ENCODE measurements around the gene UFD1.

- TF ChIP-seq NR2C2 (CRISPR knock-in tag; IDR thresholded peaks at IDR 0.05) (no peak), ATF1 (CRISPR knock-in tag; IDR thresholded peaks at IDR 0.05) (no peak), ZBTB21 (CRISPR knock-in tag; IDR thresholded peaks at IDR 0.05; ENCODE audit: borderline replicate concordance) (no peak), FOXJ3 (CRISPR knock-in tag; IDR thresholded peaks at IDR 0.05; ENCODE audit: borderline replicate concordance) (no peak), ZNF138 (CRISPR knock-in tag; conservative IDR thresholded peaks at IDR 0.05) (no peak), IRF1 (CRISPR knock-in tag; IDR thresholded peaks at IDR 0.05) (no peak), CTCF (IDR thresholded peaks at IDR 0.05) (no peak), ESRRA (CRISPR knock-in tag; IDR thresholded peaks at IDR 0.05; ENCODE audit: borderline replicate concordance) (no peak), FOXK1 (CRISPR knock-in tag; IDR thresholded peaks at IDR 0.05) (no peak), ZNF671 (CRISPR knock-in tag; IDR thresholded peaks at IDR 0.05) (no peak), CBFB (CRISPR knock-in tag; IDR thresholded peaks at IDR 0.05; ENCODE audit: low read depth) (no peak)
Measured at GRCh38 chr22:19508024-19508776, 29.2 kb upstream of the UFD1 start.
